PC-9 (cell line): ENCODE data around the gene TSTD1. TPM values are rescaled to one million over a fixed set of nuclear protein-coding genes. Genes with fewer than 3 reads are reported as not detected.

Experiments
- BruUV-seq: library from RNA; stranded (reverse); fragments of 400-500 nt; replicated peaks from 2 replicates; lab custom pipeline; 2021; lab: Mats Ljungman, UMichigan
- CTCF ChIA-PET: fragments of 300-600 bp; sonication (Branson Sonifier 250); formaldehyde crosslinking; loops from one replicate; lab custom pipeline; 2022; ENCODE audit warnings: antibody characterized with exemption; lab: Charles Lee
- POLR2A ChIA-PET: fragments of 300-600 bp; sonication (Branson Sonifier 250); formaldehyde crosslinking; loops from one replicate; lab custom pipeline; 2022; ENCODE audit warnings: antibody characterized with exemption; ENCODE audit not compliant: unreplicated experiment; lab: Charles Lee
- DNase-seq, 2 experiments: peaks; one replicate each; pipeline versions ENCODE4 v3.0.0 to v3.0.0-alpha.2; 2015 to 2022; ENCODE audit warnings: mixed read lengths in 1 of 2
- H2AFZ ChIP-seq: fragments of 200-600 bp; sonication (generic); 2 replicates; pipeline ENCODE4 v1.8.1; 2017; ENCODE audit warnings: antibody characterized with exemption
- H3F3A ChIP-seq: fragments of 200-600 bp; sonication (generic); 2 replicates; pipeline ENCODE4 v1.8.1; 2017; ENCODE audit warnings: antibody characterized with exemption, mild to moderate bottlenecking, low read depth; ENCODE audit not compliant: insufficient read depth
- H3K27ac ChIP-seq: fragments of 200-600 bp; sonication (generic); 2 replicates; pipeline ENCODE4 v1.6.1; 2016; ENCODE audit warnings: mixed run types
- H3K27me3 ChIP-seq: fragments of 200-600 bp; sonication (generic); 2 replicates; pipeline ENCODE4 v1.6.1; 2016; ENCODE audit warnings: low read depth, mixed run types; ENCODE audit not compliant: insufficient read depth
- H3K36me3 ChIP-seq: fragments of 200-600 bp; sonication (generic); 2 replicates; pipeline ENCODE4 v1.6.1; 2016; ENCODE audit warnings: low read depth, mixed run types
- H3K4me1 ChIP-seq: fragments of 200-600 bp; sonication (generic); replicated peaks from 2 replicates; pipeline ENCODE4 v1.6.1; 2016; ENCODE audit warnings: mixed run types; ENCODE audit not compliant: insufficient read depth
- H3K4me2 ChIP-seq: fragments of 200-600 bp; sonication (generic); 2 replicates; pipeline ENCODE4 v1.6.1; 2017; ENCODE audit warnings: mixed run types
- H3K4me3 ChIP-seq: fragments of 200-600 bp; sonication (generic); 2 replicates; pipeline ENCODE4 v1.6.1; 2016; ENCODE audit warnings: mixed run types
- H3K79me2 ChIP-seq: fragments of 200-600 bp; sonication (generic); 2 replicates; pipeline ENCODE4 v1.6.1; 2017; ENCODE audit warnings: low read depth, mixed run types
- H3K9me2 ChIP-seq: fragments of 200-600 bp; sonication (generic); 2 replicates; pipeline ENCODE4 v1.8.1; 2017; ENCODE audit warnings: mild to moderate bottlenecking; ENCODE audit not compliant: insufficient read depth
- H3K9me3 ChIP-seq: fragments of 200-600 bp; sonication (generic); 2 replicates; pipeline ENCODE4 v1.8.1; 2016; ENCODE audit warnings: low read depth; ENCODE audit not compliant: insufficient read depth
- H4K20me1 ChIP-seq: fragments of 200-600 bp; sonication (generic); 2 replicates; pipeline ENCODE4 v1.8.1; 2017; ENCODE audit not compliant: insufficient read depth
- CTCF ChIP-seq: fragments of 200-600 bp; sonication (generic); conservative IDR thresholded peaks from 2 replicates; pipeline ENCODE4 v1.6.1; 2017; ENCODE audit warnings: mixed run types, antibody characterized with exemption, mild to moderate bottlenecking, moderate library complexity
- EZH2 ChIP-seq: fragments of 200-600 bp; sonication (generic); IDR thresholded peaks from 2 replicates; pipeline ENCODE4 v1.8.0; 2017; ENCODE audit warnings: antibody characterized with exemption, low read depth
- intact Hi-C: fragments of 100-400 bp; cut with micrococcal nuclease; formaldehyde crosslinking; loops from one replicate; pipeline ENCODE4 v1.10.0; 2022; ENCODE audit not compliant: unreplicated experiment
- total RNA-seq: library from RNA; stranded (reverse); gene quantifications from 2 replicates; pipeline ENCODE4 v1.2.3, GENCODE V29; 2021

The TSTD1 gene
- total RNA-seq, 1 experiment from 2014 or later = 51.4 TPM

GRCh38 chr1:161006563-161006962 lies 32.2 kb downstream of the TSTD1 start:
- Histone ChIP-seq H3K27me3 (no peaks in the 10 kb centered on the region), H3K27ac (no peak overlapping the region), H3K9me2 (no peaks in the 10 kb centered on the region), H3K9me3 (no peaks in the 10 kb centered on the region), H3K4me3 (no peak overlapping the region), H3K79me2 (peaks cover 81% of the 10 kb centered on the region), H3K4me2 (no peak overlapping the region), H3K36me3 (peaks cover 25% of the 10 kb centered on the region), H3F3A (peaks cover 23% of the 10 kb centered on the region; the same call in 1 of the 2 replicates), H2AFZ (no peak overlapping the region), H4K20me1 (peaks cover 38% of the 10 kb centered on the region), H3K4me1 (peaks cover 20% of the 10 kb centered on the region)
- ChIA-PET CTCF (no interaction called here), POLR2A (no interaction called here)
- no TSS peak for BruUV-seq
- intact Hi-C loops = no loop called here
- no peak for DNase-seq
- no peak for TF ChIP-seq CTCF
- TF ChIP-seq EZH2 = no peak

GRCh38 chr1:161001525-161001924 lies 37.2 kb downstream of the TSTD1 start:
- no peak overlapping the region for H3K4me3 ChIP-seq
- H3K79me2 ChIP-seq = peaks cover 31% of the 10 kb centered on the region
- no peak for DNase-seq
- peaks cover 15% of the 10 kb centered on the region; the same call in 1 of the 2 replicates for H4K20me1 ChIP-seq
- H3K9me2 ChIP-seq = no peaks in the 10 kb centered on the region
- no peak for TF ChIP-seq EZH2
- no peak for TF ChIP-seq CTCF
- peaks cover 19% of the 10 kb centered on the region for H3K4me1 ChIP-seq
- no peaks in the 10 kb centered on the region for H3K9me3 ChIP-seq
- H3K4me2 ChIP-seq = no peak overlapping the region
- peaks cover 23% of the 10 kb centered on the region for H3F3A ChIP-seq
- CTCF ChIA-PET = no interaction called here
- no peak overlapping the region for H2AFZ ChIP-seq
- intact Hi-C loops = no loop called here
- no peak overlapping the region for H3K27ac ChIP-seq
- no peaks in the 10 kb centered on the region for H3K27me3 ChIP-seq
- H3K36me3 ChIP-seq = peaks cover 39% of the 10 kb centered on the region
- POLR2A ChIA-PET = interaction anchor here (0.7 kb wide), 1 partner anchor 320 kb away, joined by 5 read pairs; no protein-coding TSS in a partner anchor
- no TSS peak for BruUV-seq

GRCh38 chr1:161000736-161001480 lies 37.9 kb downstream of the TSTD1 start:
- no peak overlapping the region for H3K27ac ChIP-seq
- no peak overlapping the region for H3K4me3 ChIP-seq
- no TSS peak for BruUV-seq
- ChIA-PET CTCF (interaction anchor here (0.6 kb wide), 1 partner anchor 1689 kb away, joined by 7 read pairs; no protein-coding TSS in a partner anchor), POLR2A (no interaction called here)
- no peak overlapping the region for H2AFZ ChIP-seq
- peaks cover 25% of the 10 kb centered on the region for H3K79me2 ChIP-seq
- no peaks in the 10 kb centered on the region for H3K9me2 ChIP-seq
- TF ChIP-seq EZH2 (no peak), CTCF (no peak)
- intact Hi-C loops = no loop called here
- H3K27me3 ChIP-seq = no peaks in the 10 kb centered on the region
- H4K20me1 ChIP-seq = peaks cover 9% of the 10 kb centered on the region; the same call in 1 of the 2 replicates
- H3K4me2 ChIP-seq = no peak overlapping the region
- H3K4me1 ChIP-seq = peaks cover 25% of the 10 kb centered on the region
- DNase-seq = no peak
- H3K9me3 ChIP-seq = no peaks in the 10 kb centered on the region
- H3K36me3 ChIP-seq = peaks cover 35% of the 10 kb centered on the region
- peaks cover 27% of the 10 kb centered on the region for H3F3A ChIP-seq
